Gastrocnemius medialis (tissue), 4 donors: ENCODE measurements around the gene TRMT11.

Experiments used
- CTCF ChIP-seq, 5 experiments: fragments of 450-650 bp in 3 of 5; fragments of 200-600 bp in 2 of 5; sonication (generic) in 2 of 5; IDR thresholded peaks in 4 of 5; conservative IDR thresholded peaks in 1 of 5; 1 replicate in 4 of 5; 2 replicates in 1 of 5; pipeline ENCODE4 v1.5.1; 2016 to 2019; ENCODE audit warnings: antibody characterized with exemption in 5 of 5, mild to moderate bottlenecking in 3 of 5, moderate library complexity in 3 of 5
- POLR2A ChIP-seq, 2 donors: fragments of 450-650 bp; IDR thresholded peaks; one replicate each; pipeline ENCODE4 v1.6.1; 2017; ENCODE audit warnings: antibody characterized with exemption in 2 of 2, mild to moderate bottlenecking in 2 of 2, moderate library complexity in 2 of 2

- TF ChIP-seq CTCF (IDR thresholded peaks at IDR 0.05 in 4 of 5, conservative IDR thresholded peaks at IDR 0.05 in 1 of 5) (no peak), POLR2A (IDR thresholded peaks at IDR 0.05) (no peak)
These were observed 45.9 kb upstream of the TRMT11 start for GRCh38 chr6:125940247-125941041.
